HG02870 (cell line): ENCODE measurements around the gene CFHR3.
"Not testable (repeated sequence)": the region's sequence is repeated elsewhere in the genome, so short reads cannot be mapped to it uniquely, and the experiment has no call there.

Source experiments
- ATAC-seq: cut with Tn5 transposase; IDR thresholded peaks from one replicate; pipeline ENCODE4 v1.9.1; 2021; ENCODE audit warnings: mild to moderate bottlenecking, moderate library complexity; ENCODE audit not compliant: unreplicated experiment

The CFHR3 gene

DNA sequence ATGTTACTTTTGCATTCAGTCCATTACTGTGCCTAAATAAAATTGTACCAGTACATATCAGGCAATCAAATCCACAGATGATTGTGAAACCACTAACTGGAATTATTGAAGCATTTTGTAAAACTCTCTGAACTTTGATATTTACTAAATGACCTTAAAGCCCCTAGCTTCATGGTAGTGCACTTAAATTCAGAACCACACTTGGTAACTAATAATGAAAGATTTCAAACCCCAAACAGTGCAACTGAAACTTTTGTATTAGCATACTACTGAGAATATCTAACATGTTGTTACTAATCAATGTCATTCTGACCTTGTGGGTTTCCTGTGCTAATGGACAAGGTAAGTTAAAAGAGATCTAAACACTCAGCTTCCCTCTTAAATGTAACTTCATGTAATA lies at the start of gene CFHR3:
TSS of gene CFHR3 (plus strand) at position 238 of the 400 bp plus-strand sequence. CDS start at position 285, 47 bp downstream.
- ATAC-seq, result no peak

GRCh38 chr1:196732526-196732925 lies 42.1 kb upstream of the CFHR3 start:
- ATAC-seq, result no peak

DNA sequence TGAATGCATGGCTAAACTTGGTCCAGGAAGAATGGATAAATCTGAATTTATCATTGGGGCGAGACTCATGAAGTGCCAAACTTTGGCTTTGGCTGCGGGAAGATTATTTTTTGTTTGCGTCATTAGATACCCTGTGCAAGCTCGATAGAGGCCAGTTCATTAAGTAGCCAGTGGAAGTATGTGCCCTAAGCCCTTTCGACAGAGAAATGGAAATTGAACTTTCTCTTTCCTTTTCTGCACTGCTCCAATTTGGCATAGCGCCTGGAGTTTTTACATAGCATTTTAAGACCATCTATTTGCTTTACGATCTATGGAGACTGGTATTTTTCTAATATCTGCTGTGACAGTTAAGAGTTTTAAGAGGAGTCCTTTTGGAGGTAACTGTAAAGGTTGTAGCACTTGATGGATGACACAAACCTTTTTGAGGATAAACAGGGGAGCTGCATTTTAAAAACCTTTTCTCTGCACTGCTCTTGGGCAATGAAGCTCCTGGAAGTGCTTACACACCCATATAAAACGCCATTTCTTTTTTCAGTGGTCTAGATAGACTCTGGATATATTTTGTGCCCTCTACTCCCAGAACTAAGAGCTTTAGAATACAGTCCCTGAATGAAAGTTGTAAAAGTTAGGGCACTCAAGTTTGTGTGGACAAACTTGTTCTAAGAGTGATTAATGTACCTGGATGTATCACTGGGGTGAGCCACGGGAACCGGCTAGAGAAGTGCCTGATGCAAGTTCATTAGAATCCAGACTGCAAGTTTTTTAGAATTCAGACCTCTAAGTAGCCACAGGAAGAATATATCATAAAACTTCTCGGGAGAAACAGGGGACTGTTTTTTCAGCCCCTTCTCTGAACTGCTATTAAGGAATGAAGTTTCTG lies 41.3 kb upstream of the CFHR3 start:
- no peak for ATAC-seq

DNA sequence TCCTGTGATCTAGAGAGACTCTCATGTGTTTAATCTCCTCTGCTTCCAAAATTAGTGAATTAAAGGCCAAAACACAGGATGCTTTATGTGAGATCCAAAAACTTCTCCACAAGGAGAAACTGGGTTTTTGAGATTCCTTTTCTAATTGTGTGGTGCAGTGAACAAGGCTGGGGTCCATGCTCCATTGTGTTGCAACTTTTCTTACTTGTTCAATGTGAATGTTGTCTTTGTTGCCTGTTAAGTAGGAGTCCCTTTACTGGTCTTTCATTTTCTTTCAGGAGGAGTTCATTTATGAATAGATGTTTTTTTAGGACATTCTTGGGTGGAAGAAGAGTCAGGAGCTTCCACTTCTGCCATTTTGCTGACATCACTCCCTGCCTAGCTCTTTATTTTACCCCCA lies 40.6 kb upstream of the CFHR3 start:
- ATAC-seq, result no peak

GRCh38 chr1:196734460-196734859 lies 40.2 kb upstream of the CFHR3 start:
- no peak for ATAC-seq

GRCh38 chr1:196738730-196739129 lies 35.9 kb upstream of the CFHR3 start:
- ATAC-seq, result no peak

- ATAC-seq, result peak; percentile 94
Observed at GRCh38 chr1:196743244-196743643, 31.4 kb upstream of the CFHR3 start.

DNA sequence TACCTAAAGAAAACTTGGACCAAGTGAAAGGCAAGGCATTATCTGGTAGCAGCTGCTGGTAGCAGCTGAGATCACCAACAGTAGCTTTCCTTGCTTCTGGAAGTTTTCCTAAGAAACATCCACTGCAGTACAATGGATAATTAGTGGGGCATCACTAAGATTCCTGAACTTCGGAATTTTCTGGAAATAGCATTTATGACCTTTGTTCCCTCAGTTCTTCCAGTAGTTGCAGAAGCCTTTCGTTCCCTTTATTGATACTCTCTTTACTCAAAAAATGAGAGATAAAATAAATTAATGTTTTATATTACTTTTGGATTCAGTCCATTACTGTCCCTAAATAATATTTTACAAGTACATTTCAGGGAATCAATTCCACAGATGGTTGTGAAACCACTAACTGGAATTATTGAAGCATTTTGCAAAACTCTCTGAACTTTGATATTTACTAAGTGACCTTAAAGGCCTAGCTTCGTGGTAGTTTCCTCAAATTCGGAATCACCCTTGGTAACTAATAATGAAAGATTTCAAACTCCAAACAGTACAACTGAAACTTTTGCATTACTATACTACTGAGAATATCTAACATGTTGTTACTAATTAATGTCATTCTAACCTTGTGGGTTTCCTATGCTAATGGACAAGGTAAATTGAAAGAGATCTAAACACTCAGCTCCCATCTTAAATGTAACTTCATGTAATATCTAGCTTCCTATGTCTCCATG lies 9.5 kb upstream of the CFHR3 start:
- ATAC-seq, result not testable (repeated sequence)

DNA sequence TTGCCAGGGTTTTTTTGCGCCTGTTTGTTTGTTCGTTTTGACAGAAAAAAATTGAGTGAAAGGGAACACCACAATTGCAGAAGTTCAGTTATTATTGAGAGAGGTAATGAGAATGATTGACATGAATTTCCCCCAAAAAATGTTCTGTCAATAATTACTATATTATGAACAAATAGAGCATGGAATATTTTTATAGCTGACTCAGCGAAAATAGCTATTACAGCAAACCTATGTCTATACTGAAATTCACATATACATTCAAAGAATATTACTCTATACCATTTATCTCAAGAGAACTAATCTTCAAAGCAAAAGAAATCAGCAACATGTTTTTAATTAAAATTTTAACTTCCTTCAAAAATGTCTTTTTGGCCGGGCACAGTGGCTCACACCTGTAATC lies 4.8 kb upstream of the CFHR3 start:
- ATAC-seq, result not testable (repeated sequence)

- no peak for ATAC-seq
Observed at GRCh38 chr1:196773713-196774112, 927 bp upstream of the CFHR3 start.

GRCh38 chr1:196774175-196774574 lies 465 bp upstream of the CFHR3 start:
- ATAC-seq, result no peak

- no peak for ATAC-seq
Observed at GRCh38 chr1:196777603-196778002, 3.0 kb downstream of the CFHR3 start.

GRCh38 chr1:196779093-196779492 lies 4.5 kb downstream of the CFHR3 start:
- no peak for ATAC-seq

DNA sequence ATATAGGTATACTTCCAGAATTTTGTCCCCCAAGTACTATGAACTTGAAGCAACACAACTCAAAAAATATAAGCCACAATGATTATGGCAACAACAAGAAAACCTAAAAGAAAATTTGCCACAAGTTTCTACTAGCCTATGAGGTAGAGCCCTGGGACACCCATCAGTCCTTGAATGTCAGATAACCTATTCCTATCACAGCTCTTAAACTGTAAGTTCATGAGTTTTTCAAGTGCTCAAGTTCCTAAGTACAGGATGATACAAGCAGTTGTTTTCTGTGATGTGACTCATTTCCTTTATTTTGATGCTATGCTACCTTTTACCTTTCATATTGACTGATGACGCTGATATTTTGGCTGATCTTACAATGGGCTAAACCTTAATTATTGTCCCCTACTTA lies 16.6 kb downstream of the CFHR3 start:
- ATAC-seq, result not testable (repeated sequence)

DNA sequence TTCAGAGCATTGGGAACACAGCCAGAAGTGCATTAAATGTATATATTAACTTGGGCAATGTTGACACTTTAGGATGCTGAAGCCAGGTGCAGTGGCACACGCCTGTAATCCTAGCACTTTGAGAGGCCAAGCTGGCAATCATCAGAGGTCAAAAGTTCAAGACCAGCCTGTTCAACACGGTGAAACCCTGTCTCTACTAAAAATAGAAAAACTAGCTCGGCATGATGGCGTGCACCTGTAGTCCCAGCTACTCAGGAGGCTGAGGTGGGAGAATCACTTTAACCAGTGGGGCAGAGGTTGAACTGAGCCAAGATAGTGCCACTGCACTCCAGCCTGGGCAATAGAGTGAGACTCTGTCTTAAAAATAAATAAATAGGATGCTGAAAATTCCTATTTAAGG lies 19.5 kb downstream of the CFHR3 start:
- ATAC-seq, result not testable (repeated sequence)

DNA sequence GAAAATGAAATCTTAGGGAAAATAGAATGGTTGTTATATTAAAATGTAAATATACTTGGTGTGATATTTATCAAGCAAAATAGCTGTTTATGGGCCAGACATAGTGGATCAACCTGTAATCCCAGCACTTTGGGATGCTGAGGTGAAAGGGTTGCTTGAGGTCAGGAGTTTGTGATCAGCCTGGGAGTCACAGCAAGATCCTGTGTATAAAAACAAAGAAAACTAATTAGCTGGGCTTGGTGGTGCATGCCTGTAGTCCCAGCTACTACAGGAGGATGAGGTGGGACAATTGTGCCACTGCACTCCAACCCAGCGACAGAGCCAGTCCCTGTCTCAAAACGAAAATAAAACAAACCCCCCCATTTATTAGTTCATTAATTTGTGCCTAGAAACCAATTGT lies 23.3 kb downstream of the CFHR3 start:
- ATAC-seq, result no peak

DNA sequence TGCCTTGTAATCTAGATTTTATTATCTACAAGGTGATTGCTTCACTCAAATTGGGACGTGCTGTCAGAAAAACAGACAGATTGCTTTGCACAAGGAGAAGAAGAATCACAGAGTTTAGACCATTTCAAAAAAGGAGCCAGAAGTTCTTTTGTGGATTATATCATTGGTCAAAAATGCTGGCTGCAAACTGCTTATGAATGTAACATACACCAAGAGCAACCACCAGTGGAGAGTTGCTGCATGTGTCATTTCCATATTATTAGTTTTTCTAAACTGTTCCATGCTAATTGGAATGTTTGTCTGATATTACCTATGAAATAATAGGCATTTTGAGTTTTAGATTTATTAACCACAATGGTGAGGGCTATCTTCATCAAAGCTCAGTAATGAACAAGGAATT lies 27.3 kb downstream of the CFHR3 start:
- ATAC-seq, result not testable (repeated sequence)

GRCh38 chr1:196808529-196809235 lies 34.0 kb downstream of the CFHR3 start:
- ATAC-seq, result no peak

GRCh38 chr1:196817442-196817841 lies 42.8 kb downstream of the CFHR3 start:
- ATAC-seq, result not testable (repeated sequence)

GRCh38 chr1:196819531-196819930 lies 44.9 kb downstream of the CFHR3 start, which contains the start of gene CFHR1:
TSS of gene CFHR1 (plus strand) at chr1:196819731. CDS start at chr1:196819845, 114 bp downstream.
- ATAC-seq, result not testable (repeated sequence)

GRCh38 chr1:196827860-196828259 lies 53.2 kb downstream of the CFHR3 start:
- not testable (repeated sequence) for ATAC-seq
